Anterior cingulate cortex (tissue), 58 donors: Measurements from ENCODE around the gene SIGLEC1.
A peak's percentile ranks its signal among the peaks of the same experiment; 100 is the strongest.

ENCODE experiments used
- DNase-seq, 58 donors: peaks; one replicate each; lab custom pipeline; 2025; lab: John Stamatoyannopoulos, UW

The SIGLEC1 gene

GRCh38 chr20:3681931-3682781 is 30.2 kb downstream of the SIGLEC1 start, which contains the start of gene ADAM33:
ADAM33 (minus strand) TSS chr20:3682010; CDS start chr20:3682004, 6 bp downstream.
- no peak for DNase-seq

GRCh38 chr20:3681352-3681930 is 31.0 kb downstream of the SIGLEC1 start:
- DNase-seq = no peak

- no peak for DNase-seq
Observed at GRCh38 chr20:3680701-3681351, 31.6 kb downstream of the SIGLEC1 start.

GRCh38 chr20:3679749-3680700 is 32.4 kb downstream of the SIGLEC1 start:
- peak in 3 of 58 donors; percentile 7 to 19 (median 14) for DNase-seq

GRCh38 chr20:3678856-3679720 is 33.3 kb downstream of the SIGLEC1 start:
- no peak for DNase-seq

- no peak for DNase-seq
Observed at GRCh38 chr20:3678198-3678597, 34.2 kb downstream of the SIGLEC1 start.

GRCh38 chr20:3677733-3678132 is 34.7 kb downstream of the SIGLEC1 start:
- peak in 34 of 58 donors; percentile 6 to 68 (median 32) for DNase-seq

GRCh38 chr20:3674995-3675900 is 37.2 kb downstream of the SIGLEC1 start:
- no peak for DNase-seq

- no peak for DNase-seq
Observed at GRCh38 chr20:3674447-3674846, 38.0 kb downstream of the SIGLEC1 start.

GRCh38 chr20:3673221-3674070 is 39.0 kb downstream of the SIGLEC1 start:
- DNase-seq = no peak

- DNase-seq = no peak
Observed at GRCh38 chr20:3672547-3673171, 39.7 kb downstream of the SIGLEC1 start.

- no peak for DNase-seq
Observed at GRCh38 chr20:3671986-3672546, 40.3 kb downstream of the SIGLEC1 start.

- DNase-seq = no peak
Observed at GRCh38 chr20:3670945-3671344, 41.5 kb downstream of the SIGLEC1 start.

- DNase-seq = no peak
Observed at GRCh38 chr20:3670511-3670910, 41.9 kb downstream of the SIGLEC1 start.

- DNase-seq = no peak
Observed at GRCh38 chr20:3669710-3670367, 42.6 kb downstream of the SIGLEC1 start.
